Lung (tissue), 12 donors: Measurements from ENCODE around the gene TMCC2. TPM values are rescaled to one million over a fixed set of nuclear protein-coding genes. Genes with fewer than 3 reads are reported as not detected.

Experiments
- ATAC-seq: fragments of 200-7000 bp; cut with Tn5 transposase; one replicate; pipeline ENCODE4 v1.9.1; 2020; ENCODE audit warnings: moderate number of reproducible peaks; ENCODE audit not compliant: insufficient read depth, low FRiP score
- DNase-seq, 3 donors: peaks; one replicate each; pipeline ENCODE4 v3.0.0-alpha.2; 2013 to 2017
- H3K27ac ChIP-seq, 2 donors: one replicate each; pipeline ENCODE4 v1.5.1; 2013; ENCODE audit warnings: mild to moderate bottlenecking in 2 of 2, moderate library complexity in 2 of 2, control low read depth in 1 of 2, inconsistent platforms in 1 of 2, low read depth in 1 of 2, low read length in 1 of 2
- H3K27me3 ChIP-seq, 3 donors: one replicate each; pipeline ENCODE4 v1.5.1; 2013; ENCODE audit warnings: low read length in 2 of 3; ENCODE audit not compliant: control insufficient read depth in 3 of 3, insufficient read depth in 3 of 3
- H3K36me3 ChIP-seq, 4 donors: one replicate each; pipeline ENCODE4 v1.5.1; 2013; ENCODE audit warnings: low read length in 4 of 4, mild to moderate bottlenecking in 1 of 4, moderate library complexity in 1 of 4; ENCODE audit not compliant: control insufficient read depth in 4 of 4, insufficient read depth in 4 of 4
- H3K4me1 ChIP-seq, 5 donors: one replicate each; pipeline ENCODE4 v1.5.1; 2013; ENCODE audit warnings: low read length in 5 of 5, mild to moderate bottlenecking in 2 of 5, moderate library complexity in 1 of 5; ENCODE audit not compliant: control insufficient read depth in 5 of 5, insufficient read depth in 5 of 5
- H3K4me3 ChIP-seq: one replicate; pipeline ENCODE4 v1.5.1; 2013; ENCODE audit warnings: mild to moderate bottlenecking, control low read depth, moderate library complexity
- H3K9ac ChIP-seq, 2 donors: one replicate each; pipeline ENCODE4 v1.5.1; 2013; ENCODE audit warnings: low read length in 2 of 2, control low read depth in 1 of 2; ENCODE audit not compliant: insufficient read depth in 1 of 2
- H3K9me3 ChIP-seq, 4 donors: one replicate each; pipeline ENCODE4 v1.5.1; 2013; ENCODE audit warnings: low read length in 3 of 4, mild to moderate bottlenecking in 1 of 4, moderate library complexity in 1 of 4; ENCODE audit not compliant: control insufficient read depth in 4 of 4, insufficient read depth in 3 of 4
- WGBS, 2 donors: extraction: QIAGEN DNeasy Blood & Tissue Kit; methylation state at CpG; one replicate each; pipeline ENCODE4 v1.1.7; 2013; 5-methylcytosine and 5-hydroxymethylcytosine counted together
- polyA plus RNA-seq, 2 donors: library from polyadenylated mRNA; stranded (reverse); fragments of 200-250 nt; gene quantifications; one replicate each; pipeline ENCODE4 v1.2.1, GENCODE V29; 2013
- total RNA-seq, 2 donors: library from RNA; depleted of rRNA in 1 of 2; stranded (reverse); fragments of >200 nt in 1 of 2; gene quantifications; one replicate each; pipeline ENCODE4 v1.2.1, GENCODE V29; 2014 to 2021
- TF ChIP-seq, protein P1 (sequence below): IDR thresholded peaks from 2 replicates; pipeline ENCODE4 v1.5.1; 2012; ENCODE audit warnings: mild to moderate bottlenecking; ENCODE audit errors: control extremely low read depth, extremely low read depth
- donor health status: control.
- donor health status: control.
- donor health status: Bipolar disorder and iron deficiency.
- donor health status: healthy.
- donor health status: DM: yes; HTN: yes; CAD: no.

TMCC2 gene
- total and polyA plus RNA-seq, 4 donors = 1.9 to 27.0 (median 2.4) TPM

GRCh38 chr1:205249651-205250050 lies 21.9 kb downstream of the TMCC2 start:
- WGBS, 2 donors = 66 to 75% methylated on average over 4 of the region's 4 CpGs
- H3K36me3 ChIP-seq = no peaks in the 10 kb centered on the region
- H3K27ac ChIP-seq = peak overlapping the region in 1 of 2 donors; percentile 0
- no peaks in the 10 kb centered on the region for H3K9me3 ChIP-seq
- TF ChIP-seq, protein P1, sequence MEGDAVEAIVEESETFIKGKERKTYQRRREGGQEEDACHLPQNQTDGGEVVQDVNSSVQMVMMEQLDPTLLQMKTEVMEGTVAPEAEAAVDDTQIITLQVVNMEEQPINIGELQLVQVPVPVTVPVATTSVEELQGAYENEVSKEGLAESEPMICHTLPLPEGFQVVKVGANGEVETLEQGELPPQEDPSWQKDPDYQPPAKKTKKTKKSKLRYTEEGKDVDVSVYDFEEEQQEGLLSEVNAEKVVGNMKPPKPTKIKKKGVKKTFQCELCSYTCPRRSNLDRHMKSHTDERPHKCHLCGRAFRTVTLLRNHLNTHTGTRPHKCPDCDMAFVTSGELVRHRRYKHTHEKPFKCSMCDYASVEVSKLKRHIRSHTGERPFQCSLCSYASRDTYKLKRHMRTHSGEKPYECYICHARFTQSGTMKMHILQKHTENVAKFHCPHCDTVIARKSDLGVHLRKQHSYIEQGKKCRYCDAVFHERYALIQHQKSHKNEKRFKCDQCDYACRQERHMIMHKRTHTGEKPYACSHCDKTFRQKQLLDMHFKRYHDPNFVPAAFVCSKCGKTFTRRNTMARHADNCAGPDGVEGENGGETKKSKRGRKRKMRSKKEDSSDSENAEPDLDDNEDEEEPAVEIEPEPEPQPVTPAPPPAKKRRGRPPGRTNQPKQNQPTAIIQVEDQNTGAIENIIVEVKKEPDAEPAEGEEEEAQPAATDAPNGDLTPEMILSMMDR = no peak
- H3K4me1 ChIP-seq = peaks cover 3 to 65% (median 25%) of the 10 kb centered on the region in 5 donors
- H3K4me3 ChIP-seq = no peak overlapping the region
- DNase-seq = no peak
- no peak for ATAC-seq
- no peak overlapping the region for H3K9ac ChIP-seq
- H3K27me3 ChIP-seq = no peaks in the 10 kb centered on the region

DNA sequence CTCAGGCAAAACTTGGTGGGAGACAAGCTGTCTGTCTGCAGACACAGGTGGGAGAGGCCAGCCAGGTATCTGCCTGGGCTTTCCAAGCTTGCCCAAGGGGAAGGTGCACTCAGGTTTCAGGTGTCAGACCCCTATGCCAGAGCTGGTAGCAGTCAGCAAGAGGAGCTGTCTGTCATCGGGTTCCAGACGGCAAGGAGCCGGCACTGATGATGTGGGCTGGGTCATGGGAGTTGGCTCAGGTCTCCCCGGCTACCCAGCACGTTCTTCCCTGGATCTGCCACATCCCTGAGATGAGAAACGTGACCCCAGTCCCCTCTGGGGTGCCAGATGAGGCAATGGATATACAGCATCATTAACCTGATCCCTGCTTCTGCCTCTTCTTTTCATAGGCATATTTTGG lies 23.0 kb downstream of the TMCC2 start:
- TF ChIP-seq, protein P1 = no peak
- Histone ChIP-seq H3K4me3 (no peak overlapping the region), H3K9me3 (no peaks in the 10 kb centered on the region), H3K27me3 (no peaks in the 10 kb centered on the region), H3K9ac (no peak overlapping the region), H3K36me3 (no peaks in the 10 kb centered on the region), H3K27ac (no peak overlapping the region), H3K4me1 (peaks cover 3 to 59% (median 24%) of the 10 kb centered on the region in 5 donors)
- ATAC-seq (no peak), DNase-seq (no peak)
- WGBS, 2 donors = 71% methylated on average over 6 of the region's 6 CpGs

DNA sequence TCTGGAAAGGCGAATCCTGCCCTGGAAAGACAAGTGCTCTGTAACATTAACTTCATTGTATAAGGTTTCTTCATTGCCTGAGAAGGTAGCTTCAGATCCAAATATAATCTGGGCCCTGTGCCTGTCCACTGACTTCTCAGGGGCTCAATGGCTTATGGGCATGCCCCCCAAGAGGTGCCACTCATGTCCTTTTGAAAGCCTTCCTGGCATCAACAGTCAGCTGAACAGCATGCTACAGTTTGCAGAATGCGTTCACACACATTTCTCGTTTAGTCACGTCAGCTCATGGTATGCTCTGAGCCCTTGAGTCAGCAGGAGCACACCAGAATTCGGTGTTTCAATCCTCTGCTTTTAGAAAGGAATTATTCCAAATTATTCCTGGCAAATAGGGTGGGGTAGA lies 23.8 kb downstream of the TMCC2 start:
- ATAC-seq (no peak), DNase-seq (no peak)
- peaks cover 3 to 60% (median 27%) of the 10 kb centered on the region in 5 donors for H3K4me1 ChIP-seq
- no peak overlapping the region for H3K4me3 ChIP-seq
- no peaks in the 10 kb centered on the region for H3K27me3 ChIP-seq
- TF ChIP-seq, protein P1 = no peak
- H3K36me3 ChIP-seq = no peaks in the 10 kb centered on the region
- H3K9ac ChIP-seq = no peak overlapping the region
- whole genome bisulfite sequencing, 2 donors = 68 to 87% methylated on average over 5 of the region's 5 CpGs
- H3K27ac ChIP-seq = no peak overlapping the region
- no peaks in the 10 kb centered on the region for H3K9me3 ChIP-seq
